GM12878 (cell line): ENCODE data around the gene MIF. TPM values are rescaled to one million over a fixed set of nuclear protein-coding genes. Genes with fewer than 3 reads are reported as not detected.
A peak's percentile ranks its signal among the peaks of the same experiment; 100 is the strongest.

Experiments used
- ATF7 ChIP-seq: fragments of 450-650 bp; IDR thresholded peaks from 2 replicates; pipeline ENCODE4 v1.6.1; 2016; ENCODE audit warnings: low read depth, mild to moderate bottlenecking
- CHD4 ChIP-seq: fragments of 200-600 bp; sonication (generic); IDR thresholded peaks from 2 replicates; pipeline ENCODE4 v1.6.1; 2016; ENCODE audit warnings: mild to moderate bottlenecking
- E2F4 ChIP-seq: IDR thresholded peaks from 2 replicates; pipeline ENCODE4 v1.6.1; 2012; ENCODE audit warnings: low read depth, low read length, improper control_type of control experiment
- EGR1 ChIP-seq, 2 experiments: IDR thresholded peaks; 1 replicate in 1 of 2; 2 replicates in 1 of 2; pipeline ENCODE4 v1.6.1; 2011 to 2012; ENCODE audit warnings: low read depth in 2 of 2, low read length in 2 of 2, borderline replicate concordance in 1 of 2, mild to moderate bottlenecking in 1 of 2, moderate library complexity in 1 of 2
- FOS ChIP-seq: IDR thresholded peaks from 3 replicates; pipeline ENCODE4 v1.6.1; 2011; ENCODE audit warnings: borderline replicate concordance; ENCODE audit not compliant: insufficient read length; ENCODE audit errors: extremely low read depth
- IKZF2 ChIP-seq, 2 experiments: fragments of 450-650 bp; IDR thresholded peaks; 2 replicates each; pipeline ENCODE4 v1.6.1; 2017; ENCODE audit warnings: mild to moderate bottlenecking in 2 of 2, moderate library complexity in 2 of 2
- JUNB ChIP-seq: IDR thresholded peaks from 2 replicates; pipeline ENCODE4 v1.6.1; 2016; ENCODE audit warnings: antibody characterized with exemption, mild to moderate bottlenecking
- KLF5 ChIP-seq: fragments of 450-650 bp; IDR thresholded peaks from 2 replicates; pipeline ENCODE4 v1.6.1; 2014; ENCODE audit warnings: mild to moderate bottlenecking; ENCODE audit not compliant: partially characterized antibody
- MAX ChIP-seq: IDR thresholded peaks from 2 replicates; pipeline ENCODE4 v1.6.1; 2012; ENCODE audit warnings: low read depth, low read length, improper control_type of control experiment
- MXI1 ChIP-seq: fragments of 150-350 bp; IDR thresholded peaks from 2 replicates; pipeline ENCODE4 v1.6.1; 2011; ENCODE audit warnings: low read depth, mild to moderate bottlenecking, inconsistent platforms, low read length, improper control_type of control experiment
- MYC ChIP-seq: IDR thresholded peaks from 2 replicates; pipeline ENCODE4 v1.6.1; 2011; ENCODE audit warnings: mild to moderate bottlenecking, low read length, moderate library complexity, inconsistent platforms; ENCODE audit not compliant: insufficient read depth, insufficient replicate concordance, insufficient read length, severe bottlenecking
- NBN ChIP-seq: fragments of 450-650 bp; IDR thresholded peaks from 2 replicates; pipeline ENCODE4 v1.6.1; 2016
- NKRF ChIP-seq: fragments of 450-650 bp; conservative IDR thresholded peaks from 2 replicates; pipeline ENCODE4 v1.6.1; 2017; ENCODE audit warnings: mild to moderate bottlenecking, moderate library complexity
- PAX8 ChIP-seq: fragments of 450-650 bp; IDR thresholded peaks from 2 replicates; pipeline ENCODE4 v1.6.1; 2017; ENCODE audit warnings: mild to moderate bottlenecking, moderate library complexity
- POLR2AphosphoS5 ChIP-seq: IDR thresholded peaks from 2 replicates; pipeline ENCODE4 v1.6.1; 2011; ENCODE audit warnings: mild to moderate bottlenecking, low read length, inconsistent platforms
- SKIL ChIP-seq: fragments of 450-650 bp; IDR thresholded peaks from 2 replicates; pipeline ENCODE4 v1.6.1; 2017; ENCODE audit warnings: mild to moderate bottlenecking, low read depth, inconsistent platforms; ENCODE audit not compliant: poor library complexity, severe bottlenecking
- SMC3 ChIP-seq: IDR thresholded peaks from 2 replicates; pipeline ENCODE4 v1.6.1; 2011; ENCODE audit warnings: low read length, improper control_type of control experiment, borderline replicate concordance
- STAT1 ChIP-seq: fragments of 450-650 bp; conservative IDR thresholded peaks from 2 replicates; pipeline ENCODE4 v1.6.1; 2014; ENCODE audit warnings: antibody characterized with exemption, mild to moderate bottlenecking
- TCF12 ChIP-seq: IDR thresholded peaks from 2 replicates; pipeline ENCODE4 v1.6.1; 2011; ENCODE audit warnings: low read depth, mild to moderate bottlenecking, low read length
- WRNIP1 ChIP-seq: IDR thresholded peaks from 2 replicates; pipeline ENCODE4 v1.6.1; 2011; ENCODE audit warnings: low read depth, low read length, improper control_type of control experiment, borderline replicate concordance
- YY1 ChIP-seq: IDR thresholded peaks from 2 replicates; pipeline ENCODE4 v1.6.1; 2011; ENCODE audit warnings: low read depth, mild to moderate bottlenecking, low read length
- ZBTB4 ChIP-seq: fragments of 450-650 bp; formaldehyde crosslinking; IDR thresholded peaks from 2 replicates; pipeline ENCODE4 v1.4.0; 2022; ENCODE audit warnings: mild to moderate bottlenecking, moderate library complexity
- polyA plus RNA-seq, 11 experiments: library from polyadenylated mRNA; depleted of rRNA in 4 of 11; unstranded in 6 of 11; stranded (reverse) in 5 of 11; fragments of >200 nt; fragmentation: Nextera tagmentation in 4 of 11; fragmentation: Illumina TruSeq in 1 of 11; extraction: Ambion mirVana in 4 of 11; extraction: Trizol in 1 of 11; gene quantifications; 1 replicate in 1 of 11; 2 replicates in 10 of 11; pipeline versions ENCODE4 v1.2.1 to v1.2.3, GENCODE V29; 2011 to 2016; ENCODE audit warnings: inconsistent platforms in 2 of 11, missing spikeins in 2 of 11, low read depth in 1 of 11
- total RNA-seq, 4 experiments: library from RNA; depleted of rRNA in 3 of 4; stranded (reverse); fragments of >200 nt in 3 of 4; fragmentation: Illumina TruSeq in 1 of 4; extraction: Trizol in 1 of 4; gene quantifications; 2 replicates each; pipeline versions ENCODE4 v1.2.1 to v1.2.3, GENCODE V29; 2013 to 2021

Gene MIF
- total and polyA plus RNA-seq, 10 of the 15 experiments (the other 5 are each of a cell fraction or from before 2014, with no cell fraction given): 37.7 to 2,972 (median 766) TPM

GRCh38 chr22:23893945-23894709 is at the start of gene MIF (continued):
- no peak for TF ChIP-seq FOS
- no peak for TF ChIP-seq PAX8
- peak; percentile 54 for TF ChIP-seq SMC3
- no peak for TF ChIP-seq CHD4
- peak; percentile 48 to 71 for TF ChIP-seq EGR1 (IDR thresholded peaks at IDR 0.05; ENCODE audit: borderline replicate concordance in 1 of 2, low read depth in 2 of 2, low read length in 2 of 2)
- TF ChIP-seq JUNB: no peak
- no peak for TF ChIP-seq KLF5
- TF ChIP-seq IKZF2 (IDR thresholded peaks at IDR 0.05): no peak; a peak in 1 of 4 replicates
- TF ChIP-seq E2F4: 0 out of 2 replicates have a peak, but pooled peaks have one; percentile 22
- TF ChIP-seq SKIL: no peak
- peak; percentile 77 for TF ChIP-seq YY1
- no peak for TF ChIP-seq WRNIP1
- peak; percentile 28 for TF ChIP-seq NKRF
- TF ChIP-seq MAX: no peak
- peak; percentile 85 for TF ChIP-seq NBN
- no peak for TF ChIP-seq ATF7
- TF ChIP-seq MXI1: peak; percentile 91
- TF ChIP-seq TCF12: peak; percentile 36; the same call in 1 of the 2 replicates
- TF ChIP-seq STAT1: peak; percentile 73; the same call in 1 of the 2 replicates
- no peak for TF ChIP-seq MYC
- peak; percentile 85 for TF ChIP-seq POLR2AphosphoS5
- TF ChIP-seq ZBTB4 (CRISPR knock-in tag): no peak
